ENCODE measurements around the gene ATP2A2. TPM values are rescaled to one million over a fixed set of nuclear protein-coding genes. Genes with fewer than 3 reads are reported as not detected.

ATP2A2 gene
- total RNA-seq, 1 donor from 2014 or later, result 185 TPM

DNA sequence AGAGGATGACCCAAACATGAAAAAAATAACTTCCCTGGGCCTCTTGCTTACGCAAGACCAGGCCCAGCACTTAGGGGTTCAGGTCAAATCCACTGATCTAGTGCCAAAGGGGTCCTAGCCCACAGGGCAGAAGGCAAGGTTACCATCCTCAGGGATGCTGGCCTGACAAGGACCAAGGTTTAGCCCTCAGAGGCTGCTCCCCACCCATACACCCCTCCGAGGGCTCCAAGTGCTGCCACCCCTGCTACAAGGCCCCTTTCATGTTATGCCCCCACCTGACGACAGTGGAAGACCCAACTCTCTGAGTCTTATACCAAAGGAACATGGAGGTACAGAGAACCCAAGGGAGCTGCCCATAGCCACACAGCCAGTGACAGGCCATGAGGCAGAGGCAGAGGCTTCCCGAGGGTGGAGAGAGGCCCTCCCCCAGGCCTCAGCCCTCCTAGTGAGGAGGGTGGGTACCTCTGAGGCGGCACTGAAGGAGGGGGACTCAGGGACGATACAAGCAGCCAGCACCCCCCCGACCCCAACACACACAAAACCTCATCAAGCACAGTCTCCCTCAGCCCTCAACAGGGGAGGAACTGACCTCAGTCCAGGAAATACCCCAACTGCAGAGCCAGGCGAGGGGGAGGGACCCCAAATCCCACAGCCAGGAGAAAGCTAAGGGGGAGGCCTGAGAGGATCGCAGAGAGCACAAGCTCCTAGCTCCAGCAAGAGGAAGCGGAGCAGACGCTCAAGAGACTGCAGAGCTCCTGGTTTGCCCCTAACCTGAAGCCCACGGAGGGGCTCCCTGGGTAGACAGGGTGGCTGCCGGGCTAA, 85.5 kb downstream of the ATP2A2 start:
- TF ChIP-seq, protein P1, sequence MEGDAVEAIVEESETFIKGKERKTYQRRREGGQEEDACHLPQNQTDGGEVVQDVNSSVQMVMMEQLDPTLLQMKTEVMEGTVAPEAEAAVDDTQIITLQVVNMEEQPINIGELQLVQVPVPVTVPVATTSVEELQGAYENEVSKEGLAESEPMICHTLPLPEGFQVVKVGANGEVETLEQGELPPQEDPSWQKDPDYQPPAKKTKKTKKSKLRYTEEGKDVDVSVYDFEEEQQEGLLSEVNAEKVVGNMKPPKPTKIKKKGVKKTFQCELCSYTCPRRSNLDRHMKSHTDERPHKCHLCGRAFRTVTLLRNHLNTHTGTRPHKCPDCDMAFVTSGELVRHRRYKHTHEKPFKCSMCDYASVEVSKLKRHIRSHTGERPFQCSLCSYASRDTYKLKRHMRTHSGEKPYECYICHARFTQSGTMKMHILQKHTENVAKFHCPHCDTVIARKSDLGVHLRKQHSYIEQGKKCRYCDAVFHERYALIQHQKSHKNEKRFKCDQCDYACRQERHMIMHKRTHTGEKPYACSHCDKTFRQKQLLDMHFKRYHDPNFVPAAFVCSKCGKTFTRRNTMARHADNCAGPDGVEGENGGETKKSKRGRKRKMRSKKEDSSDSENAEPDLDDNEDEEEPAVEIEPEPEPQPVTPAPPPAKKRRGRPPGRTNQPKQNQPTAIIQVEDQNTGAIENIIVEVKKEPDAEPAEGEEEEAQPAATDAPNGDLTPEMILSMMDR (IDR thresholded peaks at IDR 0.05), result no peak
- no peaks in the 10 kb centered on the region for H3K27me3 ChIP-seq
- no peak overlapping the region for H3K4me3 ChIP-seq
- no peak for DNase-seq (ENCODE audit: low spot score in 2 of 2)
- intact Hi-C loops (cut with DNase I), result no loop called here
- no peaks in the 10 kb centered on the region for H3K36me3 ChIP-seq
- peak overlapping the region; percentile 76 to 84 for H3K27ac ChIP-seq
- peaks cover 10 to 32% of the 10 kb centered on the region in 2 donors for H3K4me1 ChIP-seq
- H3K9me3 ChIP-seq, result no peaks in the 10 kb centered on the region

DNA sequence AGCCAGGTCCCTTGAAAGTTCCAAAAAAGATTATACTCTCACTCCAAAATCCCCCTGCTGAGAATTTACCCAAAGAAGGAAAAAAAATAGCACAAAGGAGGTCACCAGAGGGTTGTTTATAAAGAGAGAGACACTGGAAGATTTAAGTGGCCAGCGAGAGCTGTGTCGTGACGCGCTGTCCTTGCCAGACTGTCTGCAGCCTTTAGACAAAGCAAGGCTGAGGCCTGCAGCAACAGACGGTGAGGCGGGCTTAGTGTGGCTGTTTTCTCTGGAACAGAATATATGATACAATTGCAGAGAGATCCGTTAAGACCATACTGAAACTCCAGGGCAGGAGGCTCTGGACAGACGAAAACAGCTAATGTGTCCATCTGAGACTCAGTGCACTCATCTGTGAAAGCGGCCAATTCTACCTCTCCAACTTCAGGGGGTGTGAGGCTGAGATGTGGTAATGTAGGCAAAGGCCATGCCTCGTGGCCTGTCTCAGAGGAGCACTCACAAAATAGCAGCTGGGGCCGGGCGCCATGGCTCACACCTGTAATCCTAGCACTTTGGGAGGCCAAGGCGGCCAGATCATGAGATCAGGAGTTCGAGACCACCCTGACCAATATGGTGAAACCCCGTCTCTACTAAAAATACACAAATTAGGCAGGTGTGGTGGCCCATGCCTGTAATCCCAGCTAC, 86.3 kb downstream of the ATP2A2 start:
- TF ChIP-seq, protein P1 (IDR thresholded peaks at IDR 0.05), result no peak
- intact Hi-C loops (cut with DNase I), result no loop called here
- Histone ChIP-seq H3K9me3 (no peaks in the 10 kb centered on the region), H3K27ac (peak overlapping the region; percentile 76 to 84), H3K36me3 (no peaks in the 10 kb centered on the region), H3K27me3 (no peaks in the 10 kb centered on the region), H3K4me1 (peaks cover 10 to 39% of the 10 kb centered on the region in 2 donors), H3K4me3 (no peak overlapping the region)
- no peak for DNase-seq (ENCODE audit: low spot score in 2 of 2)

DNA sequence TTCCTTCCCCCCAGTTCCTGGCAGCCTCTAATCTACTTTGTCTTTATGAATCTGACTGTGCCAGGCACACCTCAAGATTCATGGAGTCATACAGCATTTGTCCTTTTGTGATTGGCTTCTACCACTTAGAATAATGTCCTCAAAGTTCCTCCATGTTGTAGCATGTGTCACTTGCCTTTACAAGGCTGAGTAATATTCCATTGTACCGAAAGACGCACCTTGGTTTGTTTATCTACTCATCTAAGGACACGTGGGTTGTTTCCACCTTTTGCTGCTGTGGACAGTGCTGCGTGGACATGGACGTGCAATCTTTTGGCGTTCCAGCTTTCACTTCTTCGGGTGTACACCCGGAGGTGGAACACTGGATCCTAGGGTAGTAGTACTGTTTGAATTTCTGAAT, 88.9 kb downstream of the ATP2A2 start:
- TF ChIP-seq, protein P1 (IDR thresholded peaks at IDR 0.05), result no peak
- no peak overlapping the region for H3K4me3 ChIP-seq
- no peak overlapping the region for H3K27ac ChIP-seq
- H3K36me3 ChIP-seq, result peaks cover 1 to 12% of the 10 kb centered on the region in 2 donors
- H3K9me3 ChIP-seq, result no peaks in the 10 kb centered on the region
- intact Hi-C loops (cut with DNase I), result loop anchor here (5.0 kb wide), 1 partner anchor 88 kb away; the partner anchor contains the start of gene ATP2A2
- H3K4me1 ChIP-seq, result peaks cover 10 to 59% of the 10 kb centered on the region in 2 donors
- DNase-seq (ENCODE audit: low spot score in 2 of 2), result no peak
- no peaks in the 10 kb centered on the region for H3K27me3 ChIP-seq

DNA sequence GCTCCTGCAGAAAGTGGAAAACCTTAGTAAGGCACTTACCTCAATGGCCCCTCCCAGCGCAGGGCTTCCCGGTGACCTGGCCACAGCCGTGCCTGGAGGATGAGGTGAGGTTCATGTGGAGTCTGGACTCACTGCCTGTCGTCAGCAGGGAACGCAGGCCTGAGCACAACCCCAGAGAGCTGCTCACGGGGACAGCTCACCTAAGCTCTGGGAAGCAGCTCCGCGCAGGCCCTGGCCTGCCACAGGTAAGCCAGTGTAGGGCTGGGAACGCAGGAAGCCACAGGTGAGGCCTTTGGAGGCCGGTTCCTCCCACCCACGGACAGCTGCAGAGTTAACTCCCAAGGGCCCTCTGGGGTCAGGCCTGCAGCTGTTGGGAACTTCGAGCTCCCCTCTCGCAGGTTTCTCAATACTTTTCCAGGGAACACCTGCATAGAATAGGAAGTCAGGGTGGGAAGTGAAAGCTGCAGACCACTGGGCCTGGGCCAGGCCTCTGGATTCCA, 89.7 kb downstream of the ATP2A2 start:
- no peaks in the 10 kb centered on the region for H3K27me3 ChIP-seq
- no peaks in the 10 kb centered on the region for H3K9me3 ChIP-seq
- no peak overlapping the region for H3K4me3 ChIP-seq
- TF ChIP-seq, protein P1 (IDR thresholded peaks at IDR 0.05), result no peak
- DNase-seq (ENCODE audit: low spot score in 2 of 2), result no peak
- peaks cover 10 to 59% of the 10 kb centered on the region in 2 donors for H3K4me1 ChIP-seq
- peak overlapping the region; percentile 64 to 78 for H3K27ac ChIP-seq
- intact Hi-C loops (cut with DNase I), result loop anchor here (5.0 kb wide), 1 partner anchor 88 kb away; the partner anchor contains the start of gene ATP2A2
- H3K36me3 ChIP-seq, result peaks cover 5 to 20% of the 10 kb centered on the region in 2 donors

DNA sequence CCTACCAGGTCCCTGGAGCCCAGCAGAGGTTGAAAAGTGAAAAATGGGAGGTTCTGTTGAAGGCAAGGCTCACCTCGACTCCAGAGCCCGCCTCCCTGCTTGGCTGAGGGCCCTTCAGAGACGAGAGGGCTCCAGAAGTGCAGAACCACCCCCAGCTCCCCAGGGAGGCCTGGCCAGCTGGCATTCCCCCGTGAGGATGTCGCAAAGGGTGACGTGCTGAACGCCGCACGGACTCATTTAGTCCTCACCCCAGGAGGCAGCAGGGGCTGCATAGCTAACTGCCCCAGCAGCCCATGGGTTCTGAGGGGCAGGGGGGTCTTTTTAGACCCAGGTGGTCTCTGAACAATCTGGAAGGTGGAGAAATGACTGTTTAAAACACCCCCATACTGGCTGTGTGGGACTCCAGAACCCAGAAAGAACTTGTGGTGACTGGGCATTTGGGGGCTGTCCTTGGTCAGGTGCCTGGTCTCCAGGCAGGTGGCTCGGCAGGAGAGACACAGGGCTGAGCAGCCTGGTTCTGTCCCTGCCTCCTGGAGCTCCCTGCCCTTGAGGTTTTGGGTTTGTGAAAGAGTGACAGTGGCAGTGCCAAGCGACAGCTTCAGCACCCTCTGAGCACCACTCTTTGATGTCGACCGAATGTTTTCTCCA, 90.5 kb downstream of the ATP2A2 start:
- Histone ChIP-seq H3K27ac (peak overlapping the region; percentile 64 to 78), H3K9me3 (no peaks in the 10 kb centered on the region), H3K4me1 (peaks cover 10 to 59% of the 10 kb centered on the region in 2 donors), H3K4me3 (no peak overlapping the region), H3K36me3 (peaks cover 10 to 25% of the 10 kb centered on the region in 2 donors), H3K27me3 (no peaks in the 10 kb centered on the region)
- TF ChIP-seq, protein P1 (IDR thresholded peaks at IDR 0.05), result no peak
- peak in 1 of 2 donors; percentile 78 for DNase-seq (ENCODE audit: low spot score in 2 of 2)
- intact Hi-C loops (cut with DNase I), result loop anchor here (5.0 kb wide), 1 partner anchor 89 kb away; the partner anchor contains the start of gene ATP2A2

Measured in ascending aorta (tissue), 2 donors.